Measurements from ENCODE around the gene WDR90.

- TF ChIP-seq CTCF (IDR thresholded peaks at IDR 0.05; ENCODE audit: poor library complexity, severe bottlenecking), result no peak
- no peak for TF ChIP-seq RAD21 (conservative IDR thresholded peaks at IDR 0.05)
- TF ChIP-seq EP300 (conservative IDR thresholded peaks at IDR 0.05; ENCODE audit: poor library complexity, severe bottlenecking), result no peak
- no peak for TF ChIP-seq TAF1 (IDR thresholded peaks at IDR 0.05; ENCODE audit: low read depth)
- TF ChIP-seq POLR2AphosphoS5 (IDR thresholded peaks at IDR 0.05), result no peak
- TF ChIP-seq EZH2 (IDR thresholded peaks at IDR 0.05; ENCODE audit: borderline replicate concordance, insufficient read depth, low read length, poor library complexity, severe bottlenecking), result no peak
- TF ChIP-seq SMC3 (conservative IDR thresholded peaks at IDR 0.05; ENCODE audit: poor library complexity), result no peak
These were observed 42.4 kb upstream of the WDR90 start for GRCh38 chr16:606656-607307.

Measured in neural cell (in vitro differentiated cells).